Neural cell (in vitro differentiated cells): Measurements from ENCODE around the gene SEMA3F. TPM values are rescaled to one million over a fixed set of nuclear protein-coding genes. Genes with fewer than 3 reads are reported as not detected.

Source experiments
- H2AFZ ChIP-seq: fragments of 200-600, 300-800 bp; sonication (generic), shearing (Covaris generic); 2 replicates; pipeline ENCODE4 v1.6.0; 2014; ENCODE audit warnings: low read depth, mild to moderate bottlenecking, antibody characterized with exemption, low read length, moderate library complexity
- H3F3A ChIP-seq: fragments of 200-600 bp; shearing (Covaris generic); 2 replicates; pipeline ENCODE4 v1.6.1; 2016; ENCODE audit warnings: mild to moderate bottlenecking, moderate library complexity, mixed read lengths, antibody characterized with exemption, low read length; ENCODE audit not compliant: insufficient read depth, poor library complexity, severe bottlenecking
- H3K27ac ChIP-seq: fragments of 200-600, 300-800 bp; sonication (generic), shearing (Covaris generic); 2 replicates; pipeline ENCODE4 v1.5.1; 2014; ENCODE audit warnings: mild to moderate bottlenecking, low read length, moderate library complexity
- H3K27me3 ChIP-seq: fragments of 300-800, 200-600 bp; sonication (generic), shearing (Covaris generic); 2 replicates; pipeline ENCODE4 v1.6.0; 2014; ENCODE audit warnings: mild to moderate bottlenecking, low read depth, low read length, moderate library complexity; ENCODE audit not compliant: insufficient read depth
- H3K36me3 ChIP-seq: fragments of 300-800, 200-600 bp; sonication (generic), shearing (Covaris generic); 2 replicates; pipeline ENCODE4 v1.5.1; 2014; ENCODE audit warnings: mild to moderate bottlenecking, antibody characterized with exemption, low read length, moderate library complexity; ENCODE audit not compliant: insufficient read depth
- H3K4me2 ChIP-seq: fragments of 300-800, 200-600 bp; sonication (generic), shearing (Covaris generic); 2 replicates; pipeline ENCODE4 v1.6.0; 2014; ENCODE audit warnings: mild to moderate bottlenecking, low read length
- H3K4me3 ChIP-seq: fragments of 300-800, 200-600 bp; sonication (generic), shearing (Covaris generic); 2 replicates; pipeline ENCODE4 v1.5.1; 2014; ENCODE audit warnings: mild to moderate bottlenecking, low read length, moderate library complexity
- H3K79me2 ChIP-seq: fragments of 200-600 bp; shearing (Covaris generic); replicated peaks from 2 replicates; pipeline ENCODE4 v1.6.0; 2014; ENCODE audit warnings: mild to moderate bottlenecking, low read length, moderate library complexity; ENCODE audit not compliant: insufficient read depth
- H3K9ac ChIP-seq: fragments of 300-800, 200-600 bp; sonication (generic), shearing (Covaris generic); 2 replicates; pipeline ENCODE4 v1.6.1; 2016; ENCODE audit warnings: mild to moderate bottlenecking, low read length, mixed read lengths
- H3K9me2 ChIP-seq: fragments of 200-600 bp; shearing (Covaris generic); 2 replicates; pipeline ENCODE4 v1.6.1; 2016; ENCODE audit warnings: mild to moderate bottlenecking, low read length, mixed read lengths; ENCODE audit not compliant: insufficient read depth
- H3K9me3 ChIP-seq: fragments of 200-600, 300-800 bp; sonication (generic), shearing (Covaris generic); 2 replicates; pipeline ENCODE4 v1.6.1; 2016; ENCODE audit warnings: mild to moderate bottlenecking, mixed run types, low read length, moderate library complexity, mixed read lengths
- H4K20me1 ChIP-seq: fragments of 200-600 bp; shearing (Covaris generic); 2 replicates; pipeline ENCODE4 v1.6.1; 2016; ENCODE audit warnings: mild to moderate bottlenecking, mixed run types; ENCODE audit not compliant: insufficient read depth
- CTCF ChIP-seq: fragments of 450-650 bp; IDR thresholded peaks from 2 replicates; pipeline ENCODE4 v1.5.1; 2014; ENCODE audit warnings: antibody characterized with exemption, mild to moderate bottlenecking, moderate library complexity; ENCODE audit not compliant: poor library complexity, severe bottlenecking
- EP300 ChIP-seq: fragments of 450-650 bp; conservative IDR thresholded peaks from 2 replicates; pipeline ENCODE4 v1.6.1; 2014; ENCODE audit warnings: antibody characterized with exemption, mild to moderate bottlenecking, moderate library complexity; ENCODE audit not compliant: poor library complexity, severe bottlenecking
- EZH2 ChIP-seq: fragments of 200-600, 300-800 bp; shearing (Covaris generic), sonication (generic); IDR thresholded peaks from 2 replicates; pipeline ENCODE4 v1.6.1; 2014; ENCODE audit warnings: antibody characterized with exemption, low read length, borderline replicate concordance, mild to moderate bottlenecking; ENCODE audit not compliant: insufficient read depth, poor library complexity, severe bottlenecking
- MXI1 ChIP-seq: fragments of 450-650 bp; conservative IDR thresholded peaks from 2 replicates; pipeline ENCODE4 v1.6.1; 2014; ENCODE audit warnings: antibody characterized with exemption, mild to moderate bottlenecking; ENCODE audit not compliant: poor library complexity, severe bottlenecking
- POLR2AphosphoS5 ChIP-seq: IDR thresholded peaks from 2 replicates; pipeline ENCODE4 v1.6.1; 2012
- RAD21 ChIP-seq: fragments of 450-650 bp; conservative IDR thresholded peaks from 2 replicates; pipeline ENCODE4 v1.6.1; 2014; ENCODE audit warnings: antibody characterized with exemption, mild to moderate bottlenecking, moderate library complexity
- REST ChIP-seq: IDR thresholded peaks from 2 replicates; pipeline ENCODE4 v1.6.1; 2012; ENCODE audit warnings: borderline replicate concordance
- SMC3 ChIP-seq: fragments of 450-650 bp; conservative IDR thresholded peaks from 2 replicates; pipeline ENCODE4 v1.6.1; 2014; ENCODE audit warnings: antibody characterized with exemption, mild to moderate bottlenecking, moderate library complexity; ENCODE audit not compliant: poor library complexity
- TAF1 ChIP-seq: IDR thresholded peaks from 2 replicates; pipeline ENCODE4 v1.6.1; 2012; ENCODE audit warnings: low read depth
- polyA plus RNA-seq: library from polyadenylated mRNA; depleted of rRNA; stranded (reverse); fragments of >200 nt; gene quantifications from 2 replicates; pipeline ENCODE4 v1.2.3, GENCODE V29; 2014

SEMA3F gene
- polyA plus RNA-seq, 1 donor from 2014 or later, result 17.0 TPM

GRCh38 chr3:50183755-50184154 is 28.6 kb downstream of the SEMA3F start:
- Histone ChIP-seq H2AFZ (no peak overlapping the region), H3K9me3 (no peaks in the 10 kb centered on the region), H3F3A (no peaks in the 10 kb centered on the region), H3K9ac (no peak overlapping the region), H3K79me2 (no peaks in the 10 kb centered on the region), H3K27me3 (no peaks in the 10 kb centered on the region), H3K9me2 (no peaks in the 10 kb centered on the region), H3K27ac (no peak overlapping the region), H3K4me2 (no peak overlapping the region), H3K4me3 (no peak overlapping the region), H4K20me1 (no peaks in the 10 kb centered on the region), H3K36me3 (peaks cover 6% of the 10 kb centered on the region)
- no peak for TF ChIP-seq SMC3
- TF ChIP-seq POLR2AphosphoS5, result no peak
- TF ChIP-seq TAF1, result no peak
- TF ChIP-seq EZH2, result no peak
- TF ChIP-seq EP300, result no peak
- TF ChIP-seq REST, result no peak
- TF ChIP-seq MXI1, result no peak
- no peak for TF ChIP-seq RAD21
- TF ChIP-seq CTCF, result no peak

GRCh38 chr3:50184242-50184978 is 29.3 kb downstream of the SEMA3F start:
- Histone ChIP-seq H3K9me3 (no peaks in the 10 kb centered on the region), H3K27ac (no peak overlapping the region), H3K9ac (no peak overlapping the region), H3F3A (no peaks in the 10 kb centered on the region), H3K79me2 (no peaks in the 10 kb centered on the region), H3K27me3 (no peaks in the 10 kb centered on the region), H3K4me3 (no peak overlapping the region), H3K4me2 (no peak overlapping the region), H4K20me1 (no peaks in the 10 kb centered on the region), H3K9me2 (no peaks in the 10 kb centered on the region), H3K36me3 (peaks cover 6% of the 10 kb centered on the region), H2AFZ (no peak overlapping the region)
- no peak for TF ChIP-seq EZH2
